KG1 (cell line): ENCODE results near the gene ETDB.
"Not testable (repeated sequence)": the region's sequence is repeated elsewhere in the genome, so short reads cannot be mapped to it uniquely, and the experiment has no call there.

ENCODE experiments used
- DNase-seq: peaks from one replicate; lab custom pipeline; 2025; lab: John Stamatoyannopoulos, UW

Gene ETDB

DNA sequence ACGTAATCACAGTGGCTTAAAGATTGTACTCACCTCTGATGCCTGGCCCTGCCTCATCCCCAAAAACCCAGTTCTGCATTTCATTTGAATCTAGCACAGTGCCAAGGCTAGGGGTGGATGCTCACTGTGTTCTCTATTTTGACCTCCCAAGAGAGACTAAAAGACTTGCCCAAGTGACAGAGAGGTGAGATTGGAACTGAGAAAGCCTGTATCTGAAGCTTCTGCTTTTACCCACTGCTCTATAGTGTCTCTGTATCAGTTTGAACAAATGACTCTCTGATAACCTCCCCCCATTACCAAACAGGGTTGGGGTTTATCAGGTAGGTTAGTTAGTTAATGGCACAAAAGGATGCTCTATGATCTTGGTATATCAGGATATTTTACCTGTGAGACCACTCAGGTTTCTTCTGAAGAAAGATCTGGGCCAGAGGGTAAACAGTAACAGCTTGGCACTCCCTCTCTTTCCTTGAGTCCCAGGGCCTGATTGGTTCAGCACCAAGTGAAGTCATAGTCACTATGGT lies at the start of gene ETDB:
Gene ETDB, minus strand, starts transcription at position 471 of the 521 bp plus-strand sequence. CDS start 1,265 bp downstream, outside the sequence.
- DNase-seq = not testable (repeated sequence)

DNA sequence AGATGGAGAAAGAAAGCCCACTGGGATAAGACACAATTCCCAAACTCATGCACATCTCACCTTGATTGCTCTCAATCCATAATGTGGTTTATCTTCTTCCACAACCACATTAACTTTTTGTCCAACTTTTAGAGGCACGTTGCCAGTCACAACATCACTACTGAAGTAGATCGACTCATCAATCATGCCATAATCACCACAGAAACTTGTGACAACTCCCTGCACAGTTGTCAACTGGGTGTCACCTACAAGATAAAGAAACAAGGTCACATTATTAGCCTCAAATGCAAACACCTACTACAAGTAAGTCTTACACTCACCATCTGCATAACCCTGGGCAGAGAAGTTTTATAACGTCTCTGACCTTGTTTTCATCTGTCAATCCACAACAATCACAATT lies 49.2 kb upstream of the ETDB start:
- not testable (repeated sequence) for DNase-seq

DNA sequence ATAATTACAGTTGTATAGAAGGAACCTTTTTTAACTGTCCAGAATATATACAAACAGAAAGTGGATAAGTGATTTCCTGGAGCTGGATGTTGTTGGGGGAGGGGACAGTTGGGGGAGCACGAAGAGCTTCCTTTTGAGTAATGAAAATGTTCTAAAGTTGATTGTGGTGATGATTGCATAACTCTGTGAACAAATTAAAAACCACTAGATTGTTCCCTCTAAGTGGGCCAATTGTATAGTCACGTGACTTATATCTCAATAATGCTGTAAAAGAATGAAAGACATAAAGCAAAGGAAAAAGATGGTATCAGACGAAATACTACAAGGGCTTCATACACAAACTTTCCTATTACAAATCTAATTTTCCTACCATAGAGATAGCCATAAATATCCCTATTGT lies 48.2 kb upstream of the ETDB start:
- DNase-seq = no peak

DNA sequence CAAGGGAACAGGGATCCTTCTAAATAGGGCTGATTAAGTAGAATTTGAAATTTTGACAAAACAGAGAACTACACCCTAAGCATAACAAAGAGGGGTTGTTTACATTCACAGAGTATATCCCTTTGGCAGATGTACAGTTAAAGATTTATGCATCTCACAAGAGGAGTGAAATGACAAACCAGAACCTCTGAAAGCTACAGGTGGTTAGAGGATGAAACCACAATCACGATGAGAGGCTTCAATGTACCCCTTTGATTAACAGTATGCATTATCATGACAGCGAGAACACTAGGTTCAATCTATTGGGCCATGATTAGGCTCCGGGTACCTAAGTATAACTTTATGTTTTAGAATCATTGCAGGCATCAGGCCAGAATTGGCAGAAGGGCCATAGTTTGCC lies 34.4 kb upstream of the ETDB start:
- not testable (repeated sequence) for DNase-seq

DNA sequence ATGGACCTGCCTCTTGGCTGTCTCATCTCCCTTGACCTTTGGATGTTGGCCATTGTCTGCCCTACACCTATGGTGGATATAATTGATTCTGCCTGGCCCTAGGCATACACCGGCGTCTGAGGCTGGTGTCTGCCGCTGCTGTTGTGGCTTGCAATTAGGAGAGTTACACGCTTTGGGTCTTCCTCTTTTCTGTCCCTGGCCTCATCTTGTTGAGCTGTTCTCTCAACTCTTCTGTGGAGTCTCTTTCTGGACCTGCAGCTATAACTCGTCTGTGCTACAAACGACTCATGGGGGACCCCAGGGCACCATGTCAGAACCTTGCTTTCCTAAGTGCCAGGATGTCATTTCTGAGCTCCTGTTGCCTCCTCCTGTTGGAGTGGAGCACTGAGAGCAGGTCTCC lies 5.8 kb upstream of the ETDB start:
- not testable (repeated sequence) for DNase-seq

DNA sequence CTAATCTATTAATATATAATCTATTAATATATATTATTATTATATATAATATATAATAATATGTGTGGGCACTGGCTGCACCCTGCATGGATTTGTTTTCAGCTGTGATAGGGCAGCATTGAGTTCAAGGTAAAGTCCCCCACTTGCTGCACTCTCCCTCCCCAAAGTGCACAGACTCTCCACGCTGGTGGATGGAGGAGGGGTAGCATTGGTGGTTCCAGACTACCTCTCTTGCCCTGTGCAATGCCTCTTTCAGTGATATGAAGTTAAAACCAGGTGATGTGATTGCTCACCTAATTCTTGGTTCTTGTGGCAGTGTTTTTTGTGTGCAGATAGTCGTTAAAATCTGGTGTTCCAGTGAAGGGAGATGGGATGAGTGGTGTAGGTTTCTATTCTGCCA lies 4.3 kb downstream of the ETDB start:
- DNase-seq = not testable (repeated sequence)

DNA sequence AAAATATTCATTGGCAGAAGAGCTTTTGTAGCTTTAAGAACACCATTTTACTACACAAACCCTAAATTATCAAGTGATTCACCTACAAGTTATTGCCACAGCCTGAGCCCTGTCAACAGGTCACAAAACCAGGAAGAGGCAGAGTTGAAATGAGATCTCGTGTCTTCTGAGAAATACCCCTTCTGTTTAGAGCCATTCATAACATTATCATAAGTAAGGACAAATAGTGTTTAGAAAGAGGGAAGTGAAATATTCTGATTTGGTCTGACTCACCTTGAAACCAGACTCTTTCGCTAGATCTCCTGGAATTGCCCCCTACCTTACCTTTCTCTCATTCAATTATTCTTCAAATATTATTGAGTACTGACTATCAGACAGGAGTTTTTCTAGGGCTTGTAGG lies 5.9 kb downstream of the ETDB start:
- no peak for DNase-seq

DNA sequence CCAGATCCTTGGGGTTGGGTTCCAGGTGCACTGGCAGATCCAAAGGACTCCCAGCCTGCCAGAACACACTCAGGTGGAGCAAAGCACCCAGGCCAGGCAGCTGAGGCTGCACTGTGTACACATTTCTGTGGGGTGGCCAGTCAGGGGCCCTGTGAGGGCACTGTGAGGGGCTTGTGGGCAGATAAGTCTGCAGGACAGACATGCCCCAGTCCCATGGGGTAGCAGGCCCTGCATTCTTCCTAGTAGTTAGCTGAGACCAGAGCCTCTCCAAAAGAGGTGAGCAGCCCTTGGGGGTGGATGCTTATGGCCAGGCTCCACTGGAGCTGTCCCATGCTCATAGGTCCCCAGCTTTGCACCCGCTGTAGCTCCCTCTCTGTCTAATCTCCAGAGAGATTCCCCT lies 7.6 kb downstream of the ETDB start:
- DNase-seq = no peak

DNA sequence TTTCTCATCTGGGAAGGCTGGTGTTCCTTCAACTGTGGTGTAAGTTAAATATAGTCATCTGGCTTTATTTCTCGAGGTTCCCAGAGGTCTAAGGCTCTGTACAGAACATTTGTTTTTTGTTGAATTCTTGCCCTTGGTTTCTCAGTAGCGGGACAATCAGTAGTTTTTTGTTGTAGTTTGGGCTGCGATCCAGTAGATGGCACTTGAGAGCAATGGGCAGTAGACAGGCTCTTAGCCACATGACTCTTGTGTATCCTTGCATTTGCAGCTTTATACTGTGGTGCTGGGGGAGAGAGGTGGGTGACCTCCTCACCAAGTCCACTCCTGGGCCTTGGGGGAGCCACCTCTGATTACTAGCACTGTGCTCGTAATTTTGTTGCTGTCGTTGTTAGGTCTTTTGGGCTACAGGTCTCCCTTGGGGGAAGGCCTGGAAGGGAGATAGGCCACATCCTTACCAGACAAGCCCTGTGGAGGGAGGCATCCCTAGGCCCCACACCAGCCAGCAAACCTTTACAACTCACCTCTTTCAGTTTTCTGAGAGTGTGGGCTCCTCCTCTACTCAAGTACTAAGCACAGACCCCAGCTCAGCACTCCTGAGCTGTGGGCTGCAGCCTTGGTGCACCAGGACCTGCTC lies 8.1 kb downstream of the ETDB start:
- DNase-seq = peak; percentile 1

DNA sequence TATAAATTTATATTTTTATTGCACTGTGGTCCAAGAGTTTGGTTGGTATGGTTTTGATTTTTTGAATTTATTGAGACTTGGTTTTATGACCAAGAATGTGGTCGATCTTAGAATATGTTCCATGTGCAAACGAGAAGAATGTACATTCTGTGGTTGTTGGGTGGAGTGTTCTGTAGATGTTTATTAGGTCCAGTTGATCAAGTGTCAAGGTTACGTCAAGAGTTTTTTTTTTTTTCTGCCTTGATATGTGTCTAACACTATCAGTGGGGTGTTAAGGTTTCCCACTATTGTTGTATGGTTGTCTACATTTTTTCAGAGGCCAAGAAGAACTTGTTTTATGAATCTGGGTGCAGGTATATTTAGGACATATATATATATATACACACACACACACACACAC lies 10.8 kb downstream of the ETDB start:
- no peak for DNase-seq

DNA sequence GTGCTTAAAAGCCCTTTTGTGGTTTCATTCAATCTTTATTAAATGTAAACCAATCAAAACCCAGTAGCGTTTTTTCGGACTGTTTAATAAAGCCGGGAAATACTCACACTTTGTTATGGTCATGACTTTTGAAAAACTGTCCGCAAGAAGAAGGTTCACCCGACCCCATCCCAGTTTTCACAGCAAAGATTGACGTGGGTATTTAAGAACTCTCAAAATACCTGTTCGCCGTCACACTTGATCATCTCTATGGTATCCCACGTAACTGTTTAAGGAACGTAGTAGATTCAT lies 20.9 kb downstream of the ETDB start:
- no peak for DNase-seq

DNA sequence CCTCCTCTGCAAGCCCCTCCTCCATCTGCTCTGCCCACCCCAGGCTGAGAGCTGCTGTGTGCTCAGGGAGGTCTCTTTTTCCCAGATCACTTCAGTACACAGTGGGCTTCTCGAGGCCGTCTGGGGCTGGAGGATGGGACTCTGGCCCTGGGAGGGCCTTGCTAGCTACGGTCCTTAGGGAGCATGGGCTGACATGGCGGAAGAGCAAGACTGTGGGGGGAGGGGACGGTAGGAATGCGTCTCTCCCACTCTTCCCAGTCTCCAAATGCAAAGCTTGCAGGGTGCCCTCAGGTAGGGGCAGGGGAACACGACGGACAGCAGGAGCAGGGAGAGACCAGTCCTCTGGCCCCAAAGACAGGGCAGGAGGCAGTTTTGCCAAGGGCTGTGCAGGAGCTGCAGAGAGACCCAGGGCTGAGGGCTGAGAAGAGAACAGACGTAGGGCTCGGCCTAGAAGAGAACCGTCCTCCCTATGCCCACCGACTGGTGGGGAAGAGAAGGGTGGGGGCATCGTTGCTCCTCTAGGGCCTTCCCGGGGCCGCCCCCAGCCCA lies 23.1 kb downstream of the ETDB start:
- DNase-seq = not testable (repeated sequence)

DNA sequence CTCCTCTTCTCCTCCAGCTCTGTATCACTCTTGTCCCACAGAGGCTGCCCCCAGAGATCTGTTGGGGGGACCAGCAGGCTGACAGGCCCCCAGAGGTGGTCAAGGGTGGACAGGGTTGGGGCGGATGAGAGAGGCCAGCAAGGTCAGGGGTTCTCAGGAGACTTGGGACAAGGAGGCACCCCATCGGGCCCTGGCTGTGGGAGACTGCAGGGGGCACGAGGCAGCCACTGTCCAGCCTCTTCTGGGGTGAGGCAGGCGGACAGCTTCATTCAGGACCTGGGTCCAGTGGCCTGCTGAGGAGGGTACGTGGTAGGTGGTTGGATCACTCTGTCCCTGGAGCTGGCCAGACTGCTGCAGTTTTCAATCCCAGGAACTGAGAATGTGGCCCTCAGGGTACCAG lies 24.6 kb downstream of the ETDB start:
- no peak for DNase-seq

DNA sequence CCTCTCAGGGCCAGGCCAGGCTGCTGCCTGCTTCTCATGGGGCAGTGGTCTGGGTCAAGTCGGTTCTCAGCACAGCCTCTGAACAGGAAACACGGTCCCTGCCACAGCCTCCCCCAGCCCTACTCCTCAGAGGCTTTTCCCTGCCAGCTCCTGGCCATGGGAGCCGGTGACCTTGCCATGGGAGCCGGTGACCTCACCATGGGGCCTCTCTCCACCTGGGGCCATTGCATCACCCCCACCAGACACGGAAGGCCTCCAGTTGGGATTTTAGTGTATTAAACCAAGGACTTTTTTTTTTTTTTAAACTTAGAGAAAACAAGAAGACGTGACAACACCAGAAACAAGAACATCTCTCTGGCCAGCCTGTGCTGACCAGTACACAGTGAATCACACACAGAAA lies 25.6 kb downstream of the ETDB start:
- DNase-seq = no peak

DNA sequence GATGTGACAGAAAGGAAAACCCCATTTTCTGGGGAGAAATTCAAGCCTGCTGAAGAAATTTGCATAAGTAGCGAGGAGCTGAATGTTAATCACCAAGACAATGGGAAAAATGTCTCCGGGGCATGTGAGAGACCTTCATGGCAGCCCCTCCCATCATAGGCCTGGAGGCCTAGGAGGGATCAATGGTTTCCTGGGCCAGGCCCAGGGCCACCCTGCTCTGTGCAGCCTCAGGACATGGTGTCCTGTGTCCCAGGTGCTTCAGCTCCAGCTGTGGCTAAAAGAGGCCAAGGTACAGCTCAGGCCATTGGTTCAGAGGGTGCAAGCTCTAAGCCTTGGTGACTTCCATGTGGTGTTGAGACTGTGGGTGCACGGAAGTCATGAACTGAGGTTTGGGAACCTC lies 31.2 kb downstream of the ETDB start:
- DNase-seq = no peak

DNA sequence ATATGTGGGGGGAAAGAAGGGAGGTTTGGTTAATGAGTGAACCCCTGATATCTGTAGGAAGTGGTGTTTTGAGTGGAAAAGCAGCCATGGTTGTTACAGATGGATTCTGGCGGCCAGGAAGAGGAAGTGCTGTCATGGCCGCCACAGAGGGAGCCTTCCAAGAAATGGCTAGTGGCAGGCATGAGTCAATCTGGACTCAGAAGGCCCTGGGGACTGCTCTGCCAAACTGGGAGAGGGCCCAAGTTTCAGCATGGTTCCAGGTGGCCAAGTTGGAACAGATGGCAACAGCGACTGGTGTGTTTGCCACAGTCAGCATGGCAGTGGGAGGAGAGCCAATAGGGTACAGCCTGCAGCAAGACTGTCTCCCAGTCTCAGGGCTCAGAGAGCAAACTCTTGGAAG lies 32.5 kb downstream of the ETDB start:
- no peak for DNase-seq

DNA sequence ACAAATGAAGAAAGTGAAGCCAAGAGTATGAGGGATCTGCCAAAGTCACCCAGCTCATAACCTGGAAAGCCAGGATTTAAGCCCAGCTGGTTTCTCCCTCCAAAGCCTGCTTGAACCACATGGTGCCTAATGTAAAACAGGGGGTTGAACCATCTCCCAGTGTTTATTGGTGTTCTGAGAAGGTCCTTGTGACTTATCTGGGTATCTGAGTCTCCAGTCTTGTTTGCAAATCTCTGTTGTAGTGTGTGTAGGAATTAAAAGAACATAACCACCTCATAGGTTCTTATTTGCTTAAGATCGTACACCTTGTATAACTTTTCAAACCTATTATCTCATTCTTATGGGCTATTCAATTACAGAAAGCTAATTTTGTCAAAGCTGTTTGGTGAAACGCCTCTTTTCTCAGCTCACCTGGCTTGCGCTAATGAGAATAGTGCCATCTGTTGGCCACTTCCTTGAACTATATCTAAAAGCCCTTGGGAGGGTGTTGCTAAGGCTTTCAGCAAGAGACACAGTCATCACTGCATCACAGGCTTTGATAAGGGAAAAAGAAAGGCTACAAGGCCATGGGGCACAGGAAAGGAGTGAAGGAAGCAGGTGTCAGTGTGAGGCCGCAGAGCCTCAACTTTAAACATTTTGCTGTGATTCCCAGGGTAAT lies 34.0 kb downstream of the ETDB start:
- DNase-seq = no peak

DNA sequence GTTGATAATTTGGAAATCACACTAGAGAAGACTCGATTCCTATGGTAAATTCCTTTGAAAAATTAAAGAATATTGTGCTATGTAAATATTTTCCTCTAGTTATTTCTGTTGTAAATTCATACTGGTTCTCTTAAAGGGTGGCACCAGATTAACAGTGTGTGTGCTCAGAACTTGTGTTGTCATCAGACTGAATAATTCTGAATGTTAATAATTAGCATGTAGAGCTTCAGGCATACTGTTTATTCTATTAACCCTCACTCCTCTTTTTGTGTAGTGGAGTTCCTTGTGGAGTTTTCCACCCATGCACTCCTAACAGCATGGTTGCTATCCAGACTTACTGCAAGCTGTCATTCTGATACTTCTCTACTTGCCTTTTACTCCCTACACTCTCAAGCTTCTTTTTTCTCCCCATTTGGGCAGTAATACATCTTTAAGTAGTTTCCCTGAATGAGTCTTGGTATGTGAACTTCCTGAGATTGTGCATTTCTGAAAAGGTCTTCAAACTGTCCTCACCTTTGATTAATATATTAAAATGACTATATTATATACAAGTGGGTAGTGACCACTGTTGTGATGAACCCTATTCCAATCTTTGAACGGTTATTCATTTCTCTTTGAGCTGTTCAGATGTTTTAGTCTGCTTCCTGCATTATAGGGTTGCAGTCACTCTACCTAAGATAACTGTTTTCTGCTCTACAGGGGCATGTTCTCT lies 38.5 kb downstream of the ETDB start:
- DNase-seq = no peak
